ENCODE results near the gene REG4. TPM values are rescaled to one million over a fixed set of nuclear protein-coding genes. Genes with fewer than 3 reads are reported as not detected.

The REG4 gene
- polyA plus RNA-seq, 2 of the 4 experiments (the other 2 are of a cell fraction), result not detected

DNA sequence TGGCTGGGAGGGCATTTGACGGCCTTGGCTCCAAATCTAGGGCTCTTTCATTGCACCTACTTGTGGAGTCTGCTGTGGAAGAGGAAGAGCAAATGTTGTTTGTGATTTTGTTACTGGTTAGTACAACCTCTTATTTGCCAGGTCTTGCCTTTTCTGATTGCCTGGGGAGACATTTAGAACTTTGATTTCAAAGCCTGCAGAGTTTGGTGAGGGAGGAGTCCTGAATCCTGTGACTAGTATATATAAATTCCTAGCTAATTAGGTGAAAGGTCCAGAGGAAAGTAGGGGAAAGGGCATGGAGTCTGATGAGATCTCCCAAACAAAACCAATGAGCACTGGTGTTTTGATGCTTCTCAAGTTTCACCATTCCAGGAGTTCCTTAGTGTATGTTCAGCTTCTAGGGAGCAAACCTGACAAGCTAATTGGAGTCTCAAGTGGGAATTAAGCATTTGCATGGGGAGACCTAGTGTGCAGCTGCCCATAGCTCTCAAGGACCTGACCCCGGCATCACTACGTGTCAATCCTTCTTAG is 37.5 kb downstream of the REG4 start:
- ATAC-seq (no peak), FAIRE-seq (no peak), DNase-seq (ENCODE audit: low read depth in 1 of 2, low spot score in 1 of 2) (no peak)
- Histone ChIP-seq H3K4me3 (no peak overlapping the region), H3K27ac (no peak overlapping the region), H3K9me3 (no peaks in the 10 kb centered on the region), H3K4me1 (no peaks in the 10 kb centered on the region), H3K4me2 (no peak overlapping the region)
- no peak for TF ChIP-seq NPAS2 (CRISPR knock-in tag; IDR thresholded peaks at IDR 0.05; ENCODE audit: borderline replicate concordance)
- TF ChIP-seq FOSL2 (IDR thresholded peaks at IDR 0.05), result no peak
- TF ChIP-seq FOSL2 (CRISPR knock-in tag; IDR thresholded peaks at IDR 0.05), result no peak
- TF ChIP-seq POLR2A (IDR thresholded peaks at IDR 0.05; ENCODE audit: low read length), result no peak
- no peak for TF ChIP-seq EHF (CRISPR knock-in tag; IDR thresholded peaks at IDR 0.05)
- no peak for TF ChIP-seq FOXS1 (CRISPR knock-in tag; IDR thresholded peaks at IDR 0.05)
- TF ChIP-seq HOXA7 (CRISPR knock-in tag; IDR thresholded peaks at IDR 0.05), result no peak
- TF ChIP-seq KDM5A (IDR thresholded peaks at IDR 0.05), result no peak
- no peak for TF ChIP-seq ZC3H11A (IDR thresholded peaks at IDR 0.05)
- no peak for TF ChIP-seq RFX5 (IDR thresholded peaks at IDR 0.05)
- no peak for TF ChIP-seq RAD21 (conservative IDR thresholded peaks at IDR 0.05 in 1 of 2, IDR thresholded peaks at IDR 0.05 in 1 of 2)
- no peak for TF ChIP-seq JUNB (IDR thresholded peaks at IDR 0.05)
- TF ChIP-seq HOXB5 (CRISPR knock-in tag; IDR thresholded peaks at IDR 0.05), result no peak
- no peak for TF ChIP-seq MAZ (IDR thresholded peaks at IDR 0.05; ENCODE audit: borderline replicate concordance, low read depth, low read length)
- 93% methylated on average over 3 of the region's 3 CpGs for WGBS (ENCODE audit: missing lambda C conversion rate)
- ChIA-PET POLR2A (no interaction called here), CTCF (no interaction called here)

DNA sequence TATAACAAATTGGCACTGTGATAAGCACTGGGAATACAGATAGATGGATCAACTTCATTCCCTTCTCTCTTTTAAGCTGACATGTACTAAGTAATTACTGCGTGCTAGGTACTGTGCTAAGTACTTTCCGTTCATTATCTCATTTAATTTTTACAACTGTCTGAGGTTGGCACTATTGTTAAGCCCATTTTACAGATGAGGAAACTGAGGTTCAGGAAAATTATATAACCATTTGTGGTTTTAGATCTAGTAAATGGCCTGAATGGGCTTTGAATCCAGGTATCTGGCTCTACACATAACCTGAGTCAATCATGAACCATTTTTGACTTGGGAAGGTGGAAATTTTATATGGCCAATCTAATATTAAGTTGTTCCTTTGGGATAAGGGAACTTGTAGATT is 39.0 kb downstream of the REG4 start:
- H3K27ac ChIP-seq, result no peak overlapping the region
- FAIRE-seq (no peak), ATAC-seq (no peak), DNase-seq (ENCODE audit: low read depth in 1 of 2, low spot score in 1 of 2) (no peak)
- no peaks in the 10 kb centered on the region; the same call in 2 of the 3 replicates for H3K4me1 ChIP-seq
- WGBS (ENCODE audit: missing lambda C conversion rate), result 77% methylated on average over 2 of the region's 2 CpGs
- CTCF ChIA-PET, result interaction anchor here (1.0 kb wide), 1 partner anchor 31 kb away, joined by 3 read pairs; no protein-coding TSS in a partner anchor
- no peak overlapping the region for H3K4me3 ChIP-seq
- TF ChIP-seq MAFK (IDR thresholded peaks at IDR 0.05; ENCODE audit: partially characterized antibody), result no peak
- TF ChIP-seq CHD4 (IDR thresholded peaks at IDR 0.05; ENCODE audit: borderline replicate concordance), result 0 out of 2 replicates have a peak, but pooled peaks have one; percentile 56
- H3K4me2 ChIP-seq, result no peak overlapping the region
- POLR2A ChIA-PET, result no interaction called here
- no peaks in the 10 kb centered on the region for H3K9me3 ChIP-seq

GRCh38 chr1:119771770-119772169 is 39.5 kb downstream of the REG4 start:
- Histone ChIP-seq H3K4me2 (no peak overlapping the region), H3K4me3 (no peak overlapping the region), H3K9me3 (no peaks in the 10 kb centered on the region), H3K27ac (no peak overlapping the region), H3K4me1 (peaks cover 3% of the 10 kb centered on the region; the same call in 1 of the 3 replicates)
- DNase-seq (ENCODE audit: low read depth in 1 of 2, low spot score in 1 of 2) (no peak), ATAC-seq (no peak), FAIRE-seq (no peak)
- TF ChIP-seq CEBPB (IDR thresholded peaks at IDR 0.05) (no peak), EHMT2 (IDR thresholded peaks at IDR 0.05; ENCODE audit: low read depth) (no peak), TP53 (CRISPR knock-in tag; IDR thresholded peaks at IDR 0.05) (no peak), EP300 (IDR thresholded peaks at IDR 0.05) (no peak), ZSCAN20 (CRISPR knock-in tag; IDR thresholded peaks at IDR 0.05) (no peak), RNF2 (IDR thresholded peaks at IDR 0.05; ENCODE audit: borderline replicate concordance, low read depth) (no peak), CHD4 (IDR thresholded peaks at IDR 0.05; ENCODE audit: borderline replicate concordance) (no peak), MAFK (IDR thresholded peaks at IDR 0.05; ENCODE audit: partially characterized antibody) (no peak), HOXB5 (CRISPR knock-in tag; IDR thresholded peaks at IDR 0.05) (no peak), RARB (CRISPR knock-in tag; IDR thresholded peaks at IDR 0.05) (no peak), POLR2A (IDR thresholded peaks at IDR 0.05; ENCODE audit: low read length) (no peak), JUNB (IDR thresholded peaks at IDR 0.05) (no peak)
- ChIA-PET POLR2A (no interaction called here), CTCF (interaction anchor here (1.0 kb wide), 1 partner anchor 32 kb away, joined by 3 read pairs; no protein-coding TSS in a partner anchor)
- WGBS (ENCODE audit: missing lambda C conversion rate), result 54% methylated on average over 3 of the region's 3 CpGs

GRCh38 chr1:119771016-119771415 is 40.2 kb downstream of the REG4 start:
- Histone ChIP-seq H3K4me3 (no peak overlapping the region), H3K27ac (no peak overlapping the region), H3K4me2 (no peak overlapping the region), H3K9me3 (no peaks in the 10 kb centered on the region), H3K4me1 (peaks cover 7% of the 10 kb centered on the region; the same call in 1 of the 3 replicates)
- POLR2A ChIA-PET, result no interaction called here
- DNase-seq (ENCODE audit: low read depth in 1 of 2, low spot score in 1 of 2), result no peak
- TF ChIP-seq HOXB13 (CRISPR knock-in tag; IDR thresholded peaks at IDR 0.05; ENCODE audit: low read depth) (no peak), HDAC2 (IDR thresholded peaks at IDR 0.05) (no peak), EHF (CRISPR knock-in tag; IDR thresholded peaks at IDR 0.05) (no peak), CEBPB (IDR thresholded peaks at IDR 0.05) (no peak), TFCP2L1 (CRISPR knock-in tag; IDR thresholded peaks at IDR 0.05) (no peak), POLR2A (IDR thresholded peaks at IDR 0.05; ENCODE audit: low read length) (no peak), ZFP36 (IDR thresholded peaks at IDR 0.05; ENCODE audit: borderline replicate concordance, partially characterized antibody) (no peak), HEYL (CRISPR knock-in tag; IDR thresholded peaks at IDR 0.05) (no peak), EHMT2 (IDR thresholded peaks at IDR 0.05; ENCODE audit: low read depth) (no peak), CHD2 (IDR thresholded peaks at IDR 0.05; ENCODE audit: low read length, partially characterized antibody) (no peak), CBX2 (IDR thresholded peaks at IDR 0.05; ENCODE audit: borderline replicate concordance, low read depth) (no peak), PBX3 (IDR thresholded peaks at IDR 0.05) (no peak), FOSB (CRISPR knock-in tag; IDR thresholded peaks at IDR 0.05) (no peak), HOXA7 (CRISPR knock-in tag; IDR thresholded peaks at IDR 0.05) (no peak)
- ATAC-seq, result no peak
- WGBS (ENCODE audit: missing lambda C conversion rate), result 27% methylated on average over 2 of the region's 2 CpGs
- CTCF ChIA-PET, result interaction anchor here (1.3 kb wide), 1 partner anchor 159 kb away, joined by 3 read pairs; no protein-coding TSS in a partner anchor
- no peak for FAIRE-seq
